ENCODE measurements around the gene VLDLR. TPM values are rescaled to one million over a fixed set of nuclear protein-coding genes. Genes with fewer than 3 reads are reported as not detected.

The VLDLR gene
- total and polyA plus RNA-seq, 2 of the 8 experiments (the other 6 are each of a cell fraction or from before 2014, with no cell fraction given): 24.2 to 49.1 TPM

GRCh38 chr9:2608276-2608675 lies 13.3 kb upstream of the VLDLR start:
- CTCF ChIA-PET (ENCODE audit: partially characterized antibody): interaction anchor here (0.9 to 1.7 kb wide), 2 partner anchors 11 to 114 kb away, joined by 3 to 4 read pairs; no protein-coding TSS in a partner anchor
- Histone ChIP-seq H2BK12ac (ENCODE audit: low read depth, low read length) (no peak overlapping the region), H2BK120ac (replicated peaks; ENCODE audit: low read depth, low read length) (no peak overlapping the region), H3K9ac (replicated peaks in 1 of 4; ENCODE audit: extremely low read depth in 1 of 4, low read depth in 3 of 4, low read length in 3 of 4) (no peak overlapping the region), H4K5ac (ENCODE audit: insufficient read length, low read depth, low read length) (no peak overlapping the region), H3K9me3 (ENCODE audit: insufficient read depth in 2 of 2, low read depth in 1 of 2, low read length in 1 of 2) (no peaks in the 10 kb centered on the region), H3K79me1 (ENCODE audit: low read depth, low read length) (no peaks in the 10 kb centered on the region), H3K4ac (replicated peaks; ENCODE audit: insufficient read length, low read depth, low read length) (no peak overlapping the region), H2AFZ (ENCODE audit: low read length) (no peak overlapping the region), H3K14ac (ENCODE audit: insufficient read length) (no peak overlapping the region), H2BK5ac (ENCODE audit: low read depth, low read length) (no peak overlapping the region), H2AK5ac (ENCODE audit: low read depth, low read length) (no peak overlapping the region), H4K8ac (ENCODE audit: extremely low read depth, insufficient read depth, low read length) (no peak overlapping the region), H3K4me1 (replicated peaks in 1 of 4; ENCODE audit: control insufficient read depth in 3 of 4, insufficient read depth in 4 of 4, low read length in 3 of 4) (peaks cover 0 to 6% (median 3%) of the 10 kb centered on the region in 4 experiments; a peak in 3 of 7 replicates), H3K56ac (replicated peaks; ENCODE audit: insufficient read length, low read depth, low read length) (no peak overlapping the region), H3K36me3 (ENCODE audit: control insufficient read depth in 2 of 4, insufficient read depth in 4 of 4, low read length in 3 of 4) (no peaks in the 10 kb centered on the region), H3K4me3 (ENCODE audit: extremely low read depth in 1 of 4, insufficient read depth in 2 of 4, low read depth in 3 of 4, low read length in 4 of 4) (no peak overlapping the region), H2BK15ac (ENCODE audit: low read length) (no peak overlapping the region), H3K4me2 (ENCODE audit: insufficient read depth in 1 of 2, low read depth in 2 of 2, low read length in 2 of 2) (no peak overlapping the region), H3K23me2 (ENCODE audit: low read depth, low read length) (no peaks in the 10 kb centered on the region; the same call in 1 of the 2 replicates), H3K27ac (ENCODE audit: low read depth, low read length) (no peak overlapping the region), H3K27me3 (replicated peaks in 1 of 4; ENCODE audit: control insufficient read depth in 3 of 4, extremely low read depth in 1 of 4, insufficient read depth in 3 of 4, low read length in 3 of 4) (no peaks in the 10 kb centered on the region), H3K18ac (ENCODE audit: extremely low read depth, low read length) (no peak overlapping the region), H4K20me1 (replicated peaks in 1 of 2; ENCODE audit: control insufficient read depth in 1 of 2, insufficient read depth in 2 of 2, low read length in 2 of 2) (no peaks in the 10 kb centered on the region), H4K91ac (replicated peaks; ENCODE audit: insufficient read length, low read length) (no peak overlapping the region), H3K79me2 (ENCODE audit: control insufficient read depth in 1 of 2, insufficient read depth in 2 of 2, low read length in 2 of 2) (peaks cover 0 to 9% of the 10 kb centered on the region in 2 experiments; a peak in 2 of 4 replicates), H3K23ac (ENCODE audit: insufficient read length) (no peak overlapping the region), H2BK20ac (ENCODE audit: low read length) (no peak overlapping the region)
- DNase-seq (ENCODE audit: low read depth in 1 of 2, low spot score in 2 of 2) (no peak), FAIRE-seq (no peak)
- WGBS, 2 experiments (ENCODE audit: extremely low coverage in 1 of 2, insufficient coverage in 1 of 2, insufficient read length in 1 of 2, insufficient replicate concordance in 2 of 2, low coverage in 1 of 2, low lambda C conversion rate in 2 of 2, missing lambda C conversion rate in 1 of 2): 92% methylated on average over 2 of the region's 2 CpGs; no CpG with 5 or more reads in 1 of the 2 experiments
- POLR2A ChIA-PET (ENCODE audit: partially characterized antibody): interaction anchor here (0.7 to 1.1 kb wide), 2 partner anchors 11 to 355 kb away, joined by 3 to 4 read pairs; no protein-coding TSS in a partner anchor
- TF ChIP-seq TAF1 (IDR thresholded peaks at IDR 0.05; ENCODE audit: low read depth, low read length) (no peak), CBX5 (IDR thresholded peaks at IDR 0.05; ENCODE audit: low read depth, low read length) (no peak), NANOG (IDR thresholded peaks at IDR 0.05; ENCODE audit: insufficient read depth, low read depth, low read length, poor library complexity, severe bottlenecking) (no peak)
